Natural killer cell (primary cell): ENCODE data around the gene UBE2U. TPM values are rescaled to one million over a fixed set of nuclear protein-coding genes. Genes with fewer than 3 reads are reported as not detected.

Experiments used
- ATAC-seq, 3 donors: fragments of 150-1000 bp in 2 of 3; fragments of 200-7000 bp in 1 of 3; cut with Tn5 transposase; 1 replicate in 1 of 3; 2 replicates in 2 of 3; pipeline ENCODE4 v1.10.0; 2021; ENCODE audit warnings: mild to moderate bottlenecking in 2 of 3, moderate library complexity in 2 of 3
- DNase-seq, 2 donors: peaks; one replicate each; pipeline versions ENCODE4 v3.0.0 to v3.0.0-alpha.2; 2013 to 2021; ENCODE audit warnings: mixed read lengths in 1 of 2
- H3K27ac ChIP-seq: one replicate; pipeline ENCODE4 v1.5.1; 2013; ENCODE audit warnings: mild to moderate bottlenecking, low read length
- H3K27me3 ChIP-seq: one replicate; pipeline ENCODE4 v1.6.1; 2013; ENCODE audit warnings: low read length; ENCODE audit not compliant: control insufficient read depth, insufficient read depth
- H3K36me3 ChIP-seq: one replicate; pipeline ENCODE4 v1.6.1; 2013; ENCODE audit warnings: low read length; ENCODE audit not compliant: control insufficient read depth, insufficient read depth
- H3K4me1 ChIP-seq: one replicate; pipeline ENCODE4 v1.6.1; 2013; ENCODE audit warnings: low read length; ENCODE audit not compliant: control insufficient read depth, insufficient read depth
- H3K4me3 ChIP-seq: one replicate; pipeline ENCODE4 v1.5.1; 2013; ENCODE audit warnings: low read length
- H3K9me3 ChIP-seq: one replicate; pipeline ENCODE4 v1.6.1; 2013; ENCODE audit warnings: low read length; ENCODE audit not compliant: control insufficient read depth, insufficient read depth
- H3K27ac Mint-ChIP-seq, 2 donors: one replicate each; pipeline ENCODE4 v1.8.0; 2022; ENCODE audit warnings: mild to moderate bottlenecking in 2 of 2, mixed read lengths in 2 of 2, moderate library complexity in 1 of 2
- H3K27me3 Mint-ChIP-seq, 2 donors: one replicate each; pipeline ENCODE4 v1.8.0; 2022; ENCODE audit warnings: low read depth in 2 of 2, mixed read lengths in 2 of 2
- H3K36me3 Mint-ChIP-seq: one replicate; pipeline ENCODE4 v1.8.0; 2022; ENCODE audit warnings: mixed read lengths
- H3K4me1 Mint-ChIP-seq, 2 donors: one replicate each; pipeline ENCODE4 v1.8.0; 2022; ENCODE audit warnings: mixed read lengths in 2 of 2
- H3K4me3 Mint-ChIP-seq: one replicate; pipeline ENCODE4 v1.8.0; 2022; ENCODE audit warnings: mild to moderate bottlenecking, moderate library complexity, mixed read lengths
- H3K9me3 Mint-ChIP-seq, 2 donors: one replicate each; pipeline ENCODE4 v1.8.0; 2022; ENCODE audit warnings: mixed read lengths in 2 of 2
- WGBS: methylation state at CpG from one replicate; pipeline ENCODE4 v1.1.7; 2013; ENCODE audit warnings: missing lambda C conversion rate; ENCODE audit not compliant: insufficient coverage; 5-methylcytosine and 5-hydroxymethylcytosine counted together
- intact Hi-C: fragments of 100-400 bp; cut with micrococcal nuclease; formaldehyde crosslinking; loops from one replicate; pipeline ENCODE4 v1.14.2; 2022
- total RNA-seq, 4 donors: library from RNA; stranded (reverse); fragments of 120-200 nt in 1 of 4; gene quantifications; one replicate each; pipeline versions ENCODE4 v1.2.3 to v1.2.4, GENCODE V29; 2013 to 2022
- TF ChIP-seq, protein P1 (sequence below): fragments of 200-600 bp; IDR thresholded peaks from one replicate; pipeline ENCODE4 v1.8.0; 2022; ENCODE audit warnings: antibody characterized with exemption

Gene UBE2U
- total RNA-seq, 3 donors from 2014 or later (not counting 1 experiment from before 2014, with no cell fraction given) = not detected

DNA sequence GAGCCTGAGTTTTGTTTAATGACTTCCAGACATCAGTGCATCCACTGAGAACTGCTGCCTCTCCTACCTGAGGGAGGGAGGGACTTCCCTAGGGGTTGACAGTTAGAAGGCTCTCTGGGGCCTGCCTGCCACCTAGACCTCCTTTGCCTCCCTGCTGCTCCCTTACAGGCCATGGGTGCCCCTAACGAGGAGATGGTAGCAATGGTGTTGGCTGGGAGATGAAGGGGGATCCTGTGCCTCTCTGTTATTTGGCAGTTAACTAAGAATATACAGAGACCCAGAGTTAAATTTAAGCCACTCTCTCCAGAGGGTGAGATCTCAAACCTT is 66.1 kb downstream of the UBE2U start:
- no peaks in the 10 kb centered on the region for H3K4me1 Mint-ChIP-seq
- no peaks in the 10 kb centered on the region for H3K36me3 ChIP-seq
- no peaks in the 10 kb centered on the region for H3K9me3 Mint-ChIP-seq
- no peaks in the 10 kb centered on the region for H3K9me3 ChIP-seq
- H3K4me3 ChIP-seq = no peak overlapping the region
- H3K27ac Mint-ChIP-seq = no peak overlapping the region
- whole genome bisulfite sequencing = 50% methylated on average over 1 of the region's 1 CpG
- H3K27ac ChIP-seq = no peak overlapping the region
- ATAC-seq = no peak
- intact Hi-C loops = loop anchor here (1.0 to 5.0 kb wide), 2 partner anchors 555 to 1418 kb away; no protein-coding TSS in a partner anchor
- H3K36me3 Mint-ChIP-seq = no peaks in the 10 kb centered on the region
- no peaks in the 10 kb centered on the region for H3K4me1 ChIP-seq
- TF ChIP-seq, protein P1, sequence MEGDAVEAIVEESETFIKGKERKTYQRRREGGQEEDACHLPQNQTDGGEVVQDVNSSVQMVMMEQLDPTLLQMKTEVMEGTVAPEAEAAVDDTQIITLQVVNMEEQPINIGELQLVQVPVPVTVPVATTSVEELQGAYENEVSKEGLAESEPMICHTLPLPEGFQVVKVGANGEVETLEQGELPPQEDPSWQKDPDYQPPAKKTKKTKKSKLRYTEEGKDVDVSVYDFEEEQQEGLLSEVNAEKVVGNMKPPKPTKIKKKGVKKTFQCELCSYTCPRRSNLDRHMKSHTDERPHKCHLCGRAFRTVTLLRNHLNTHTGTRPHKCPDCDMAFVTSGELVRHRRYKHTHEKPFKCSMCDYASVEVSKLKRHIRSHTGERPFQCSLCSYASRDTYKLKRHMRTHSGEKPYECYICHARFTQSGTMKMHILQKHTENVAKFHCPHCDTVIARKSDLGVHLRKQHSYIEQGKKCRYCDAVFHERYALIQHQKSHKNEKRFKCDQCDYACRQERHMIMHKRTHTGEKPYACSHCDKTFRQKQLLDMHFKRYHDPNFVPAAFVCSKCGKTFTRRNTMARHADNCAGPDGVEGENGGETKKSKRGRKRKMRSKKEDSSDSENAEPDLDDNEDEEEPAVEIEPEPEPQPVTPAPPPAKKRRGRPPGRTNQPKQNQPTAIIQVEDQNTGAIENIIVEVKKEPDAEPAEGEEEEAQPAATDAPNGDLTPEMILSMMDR = no peak
- H3K4me3 Mint-ChIP-seq = no peak overlapping the region
- DNase-seq = peak in 1 of 2 donors; percentile 1
- H3K27me3 Mint-ChIP-seq = peaks cover 16 to 17% of the 10 kb centered on the region in 2 donors
- H3K27me3 ChIP-seq = no peaks in the 10 kb centered on the region

DNA sequence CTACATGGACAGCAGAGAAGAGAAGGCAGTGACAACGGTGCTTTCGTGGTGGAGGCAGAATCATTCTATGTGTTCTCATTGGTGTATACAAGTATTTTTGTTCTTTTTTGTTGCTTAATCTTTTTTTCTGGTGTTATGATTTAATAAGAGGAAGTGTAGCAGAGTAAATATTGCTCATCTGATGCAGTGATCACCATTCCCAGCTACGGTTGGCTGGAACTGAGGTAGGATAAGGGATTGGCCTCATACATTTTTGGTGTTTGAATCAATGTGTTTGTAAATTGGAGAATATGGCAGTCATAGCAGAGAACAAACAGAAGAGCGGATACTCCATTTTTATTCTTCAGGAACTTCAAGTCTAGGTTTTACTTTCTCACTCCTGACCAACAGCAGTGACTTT is 76.6 kb downstream of the UBE2U start:
- WGBS = 86% methylated on average over 4 of the region's 4 CpGs
- H3K4me3 ChIP-seq = no peak overlapping the region
- H3K36me3 ChIP-seq = no peaks in the 10 kb centered on the region
- H3K27ac ChIP-seq = no peak overlapping the region
- H3K27me3 Mint-ChIP-seq = peaks cover 0 to 3% of the 10 kb centered on the region in 2 donors
- no peaks in the 10 kb centered on the region for H3K4me1 Mint-ChIP-seq
- H3K27ac Mint-ChIP-seq = no peak overlapping the region
- no peaks in the 10 kb centered on the region for H3K9me3 Mint-ChIP-seq
- intact Hi-C loops = no loop called here
- TF ChIP-seq, protein P1 = no peak
- H3K4me1 ChIP-seq = no peaks in the 10 kb centered on the region
- no peak overlapping the region for H3K4me3 Mint-ChIP-seq
- H3K9me3 ChIP-seq = no peaks in the 10 kb centered on the region
- no peak for ATAC-seq
- DNase-seq = no peak
- no peaks in the 10 kb centered on the region for H3K36me3 Mint-ChIP-seq
- no peaks in the 10 kb centered on the region for H3K27me3 ChIP-seq

DNA sequence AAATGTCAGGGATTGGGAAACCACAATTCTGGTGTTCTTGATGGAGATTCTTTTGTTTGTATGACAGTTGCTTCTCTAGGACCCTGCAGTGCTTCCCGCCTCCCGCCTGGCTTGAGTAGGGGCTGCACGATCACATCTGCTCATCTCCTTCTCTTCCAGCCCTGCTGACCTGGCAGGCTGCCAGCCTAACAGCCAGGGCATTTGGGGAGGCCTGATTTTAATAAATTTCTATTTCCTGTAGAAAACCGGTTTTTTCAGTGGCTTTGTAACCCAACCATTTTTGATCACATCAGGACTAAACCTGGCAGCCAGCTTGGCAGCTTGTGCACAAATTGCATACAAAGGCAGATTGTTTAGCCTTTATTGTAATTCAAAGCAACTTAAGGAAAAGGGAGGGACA is 78.9 kb downstream of the UBE2U start:
- no peaks in the 10 kb centered on the region for H3K9me3 Mint-ChIP-seq
- H3K27me3 Mint-ChIP-seq = peaks cover 0 to 9% of the 10 kb centered on the region in 2 donors
- H3K27ac Mint-ChIP-seq = no peak overlapping the region
- no peak overlapping the region for H3K27ac ChIP-seq
- WGBS = 74% methylated on average over 4 of the region's 4 CpGs
- no peaks in the 10 kb centered on the region for H3K4me1 Mint-ChIP-seq
- H3K36me3 Mint-ChIP-seq = no peaks in the 10 kb centered on the region
- H3K4me1 ChIP-seq = no peaks in the 10 kb centered on the region
- DNase-seq (no peak), ATAC-seq (no peak)
- H3K4me3 Mint-ChIP-seq = no peak overlapping the region
- no peak overlapping the region for H3K4me3 ChIP-seq
- intact Hi-C loops = no loop called here
- TF ChIP-seq, protein P1 = no peak
- no peaks in the 10 kb centered on the region for H3K36me3 ChIP-seq
- no peaks in the 10 kb centered on the region for H3K9me3 ChIP-seq
- H3K27me3 ChIP-seq = no peaks in the 10 kb centered on the region

DNA sequence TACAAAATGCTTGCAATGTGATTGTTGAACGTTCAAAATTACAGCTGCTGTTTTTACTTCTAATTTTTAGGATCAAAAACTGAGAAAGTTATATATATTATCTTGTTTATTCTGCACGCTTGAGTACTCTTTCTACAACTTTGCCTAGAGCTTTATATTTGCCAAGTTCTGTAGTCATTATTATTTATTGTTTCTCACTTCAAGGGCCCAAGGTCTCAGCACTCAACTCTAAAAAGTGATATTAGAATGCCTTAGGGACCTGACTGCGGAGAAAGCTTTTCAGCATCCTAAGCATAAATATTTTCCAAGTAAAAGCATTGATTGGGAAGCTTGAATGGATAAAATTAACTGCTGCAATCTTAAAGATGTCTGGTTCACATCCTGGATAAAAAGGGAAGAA is 83.6 kb downstream of the UBE2U start:
- H3K4me1 Mint-ChIP-seq = no peaks in the 10 kb centered on the region
- Histone ChIP-seq H3K4me3 (no peak overlapping the region), H3K27ac (no peak overlapping the region), H3K36me3 (no peaks in the 10 kb centered on the region), H3K4me1 (no peaks in the 10 kb centered on the region), H3K9me3 (no peaks in the 10 kb centered on the region), H3K27me3 (peaks cover 2% of the 10 kb centered on the region)
- 86% methylated on average over 2 of the region's 3 CpGs for WGBS
- intact Hi-C loops = no loop called here
- no peak overlapping the region for H3K27ac Mint-ChIP-seq
- ATAC-seq (no peak), DNase-seq (no peak)
- TF ChIP-seq, protein P1 = no peak
- H3K27me3 Mint-ChIP-seq = peaks cover 0 to 17% of the 10 kb centered on the region in 2 donors
- no peaks in the 10 kb centered on the region for H3K9me3 Mint-ChIP-seq
- no peaks in the 10 kb centered on the region for H3K36me3 Mint-ChIP-seq
- H3K4me3 Mint-ChIP-seq = no peak overlapping the region
